GM12864 (cell line): Measurements from ENCODE around the gene RAB6A.

Experiments
- DNase-seq: peaks from one replicate; pipeline ENCODE4 v3.0.0-alpha.2; 2011; ENCODE audit warnings: low read depth
- H3K4me3 ChIP-seq: 2 replicates; pipeline ENCODE4 v1.5.1; 2011; ENCODE audit warnings: mild to moderate bottlenecking, low read depth, low read length, control low read depth
- CTCF ChIP-seq: IDR thresholded peaks from 2 replicates; pipeline ENCODE4 v1.5.1; 2011; ENCODE audit warnings: low read depth, mild to moderate bottlenecking, moderate library complexity, low read length, control low read depth, inconsistent platforms; ENCODE audit errors: missing control alignments

RAB6A gene

GRCh38 chr11:73761403-73761945, 600 bp upstream of the RAB6A start:
- peak overlapping the region; percentile 50 for H3K4me3 ChIP-seq
- DNase-seq = no peak
- TF ChIP-seq CTCF = no peak

GRCh38 chr11:73760135-73760678, 667 bp downstream of the RAB6A start:
- no peak for TF ChIP-seq CTCF
- H3K4me3 ChIP-seq = peak overlapping the region; percentile 66
- DNase-seq = no peak

GRCh38 chr11:73759610-73760134, 1.2 kb downstream of the RAB6A start:
- DNase-seq = no peak

GRCh38 chr11:73758451-73758850, 2.4 kb downstream of the RAB6A start:
- DNase-seq = no peak
- H3K4me3 ChIP-seq = peak overlapping the region; percentile 13; the same call in 1 of the 2 replicates
- no peak for TF ChIP-seq CTCF

More at GRCh38 chr11:73759610-73760134, 1.2 kb downstream of the RAB6A start:
- H3K4me3 ChIP-seq = peak overlapping the region; percentile 66
- no peak for TF ChIP-seq CTCF

- H3K4me3 ChIP-seq = no peak overlapping the region
- TF ChIP-seq CTCF = no peak
- DNase-seq = no peak
Observed at GRCh38 chr11:73757598-73757997, 3.3 kb downstream of the RAB6A start.

GRCh38 chr11:73755670-73756069, 5.2 kb downstream of the RAB6A start:
- no peak for DNase-seq
- H3K4me3 ChIP-seq = no peak overlapping the region
- TF ChIP-seq CTCF = no peak

- TF ChIP-seq CTCF = no peak
- no peak for DNase-seq
- no peak overlapping the region for H3K4me3 ChIP-seq
Observed at GRCh38 chr11:73753938-73754337, 6.9 kb downstream of the RAB6A start.
